NCI-H1694 treated with DMSO at 0.1 percent for 48 hours (cell line): Measurements from ENCODE around the gene FHL5.
"Not testable (repeated sequence)": the region's sequence is repeated elsewhere in the genome, so short reads cannot be mapped to it uniquely, and the experiment has no call there.

Source experiments
- DNase-seq: peaks from one replicate; lab custom pipeline; 2025; lab: John Stamatoyannopoulos, UW

The FHL5 gene, protein sequence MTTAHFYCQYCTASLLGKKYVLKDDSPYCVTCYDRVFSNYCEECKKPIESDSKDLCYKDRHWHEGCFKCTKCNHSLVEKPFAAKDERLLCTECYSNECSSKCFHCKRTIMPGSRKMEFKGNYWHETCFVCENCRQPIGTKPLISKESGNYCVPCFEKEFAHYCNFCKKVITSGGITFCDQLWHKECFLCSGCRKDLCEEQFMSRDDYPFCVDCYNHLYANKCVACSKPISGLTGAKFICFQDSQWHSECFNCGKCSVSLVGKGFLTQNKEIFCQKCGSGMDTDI

DNA sequence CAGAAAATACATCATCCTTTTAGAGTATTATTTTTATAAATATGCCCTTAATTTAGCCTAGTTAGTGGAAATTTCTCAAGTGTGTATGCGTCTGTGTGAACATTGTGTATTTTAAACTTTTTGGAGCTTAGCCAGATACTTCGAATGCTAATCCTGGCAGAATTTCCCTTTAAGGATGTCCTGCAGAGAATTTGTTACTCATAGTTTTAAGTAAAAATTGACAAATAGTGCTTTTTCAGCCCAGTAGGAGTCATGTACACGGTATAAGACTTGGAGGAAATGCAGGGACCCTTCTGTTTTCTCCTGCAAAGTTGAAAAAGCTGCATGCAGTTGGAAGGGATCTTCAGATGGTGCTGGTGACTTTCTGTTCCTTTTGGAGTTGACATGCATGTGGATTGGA lies at the start of gene FHL5:
Gene FHL5 (plus strand): TSS at position 243 of the 400 bp plus-strand sequence. CDS start 40,486 bp downstream, outside the sequence.
- no peak for DNase-seq

DNA sequence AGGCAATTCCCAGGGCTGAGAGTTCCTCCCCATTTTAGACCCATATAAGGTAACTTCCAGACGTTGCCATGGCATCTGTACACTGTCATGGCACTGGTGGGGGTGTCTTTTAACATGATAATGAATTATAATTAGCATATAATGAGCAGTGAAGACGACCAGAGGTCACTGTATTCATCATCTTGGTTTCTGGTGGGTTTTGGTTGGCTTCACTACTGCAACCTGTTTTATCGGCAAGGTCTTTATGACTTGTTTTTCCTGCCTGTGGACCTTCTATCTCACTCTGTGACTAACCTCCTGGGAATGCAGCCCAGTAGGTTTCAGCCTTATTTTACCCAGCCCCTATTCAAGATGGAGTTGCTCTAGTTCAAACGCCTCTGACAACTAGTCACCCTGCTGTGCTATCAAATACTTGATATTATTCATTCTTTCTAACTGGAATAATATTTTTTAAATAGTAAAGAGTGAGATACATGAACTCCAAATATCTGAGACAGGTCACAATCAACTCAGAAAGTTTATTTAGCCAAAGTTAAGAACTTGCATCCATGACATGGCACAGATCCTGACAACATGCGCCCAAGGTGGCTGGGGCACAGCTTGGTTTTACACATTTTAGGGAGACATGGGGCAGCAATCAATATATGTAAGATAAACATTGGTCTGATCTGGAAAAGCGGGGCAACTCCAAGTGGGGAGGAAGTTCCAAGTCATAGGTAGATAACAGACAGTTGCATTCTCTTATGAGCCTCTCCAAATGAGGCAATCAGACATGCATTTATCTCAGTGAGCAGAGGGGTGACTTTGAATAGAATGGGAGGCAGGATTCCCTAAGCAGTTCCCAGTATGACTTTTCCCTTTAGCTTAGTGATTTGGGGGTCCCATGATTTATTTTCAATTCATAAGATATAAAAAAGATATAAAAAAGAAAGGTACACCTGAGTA lies 42.5 kb upstream of the FHL5 start:
- DNase-seq, result no peak

DNA sequence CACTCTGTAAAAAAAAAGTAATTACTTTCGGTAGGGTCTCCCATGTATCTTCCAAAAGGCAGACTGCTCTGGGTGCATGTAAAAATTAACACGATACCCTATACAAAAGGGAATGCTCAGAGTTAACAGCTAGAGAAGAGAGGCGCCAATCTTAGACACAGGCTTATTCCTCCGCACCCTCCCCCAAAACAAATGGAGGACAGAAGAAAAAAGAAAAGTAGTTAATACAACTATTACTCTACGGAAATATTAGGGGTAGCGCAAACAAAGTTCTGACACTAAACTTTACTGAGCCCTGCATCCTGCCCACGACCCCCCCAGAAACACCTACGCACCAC lies 41.7 kb upstream of the FHL5 start:
- no peak for DNase-seq

DNA sequence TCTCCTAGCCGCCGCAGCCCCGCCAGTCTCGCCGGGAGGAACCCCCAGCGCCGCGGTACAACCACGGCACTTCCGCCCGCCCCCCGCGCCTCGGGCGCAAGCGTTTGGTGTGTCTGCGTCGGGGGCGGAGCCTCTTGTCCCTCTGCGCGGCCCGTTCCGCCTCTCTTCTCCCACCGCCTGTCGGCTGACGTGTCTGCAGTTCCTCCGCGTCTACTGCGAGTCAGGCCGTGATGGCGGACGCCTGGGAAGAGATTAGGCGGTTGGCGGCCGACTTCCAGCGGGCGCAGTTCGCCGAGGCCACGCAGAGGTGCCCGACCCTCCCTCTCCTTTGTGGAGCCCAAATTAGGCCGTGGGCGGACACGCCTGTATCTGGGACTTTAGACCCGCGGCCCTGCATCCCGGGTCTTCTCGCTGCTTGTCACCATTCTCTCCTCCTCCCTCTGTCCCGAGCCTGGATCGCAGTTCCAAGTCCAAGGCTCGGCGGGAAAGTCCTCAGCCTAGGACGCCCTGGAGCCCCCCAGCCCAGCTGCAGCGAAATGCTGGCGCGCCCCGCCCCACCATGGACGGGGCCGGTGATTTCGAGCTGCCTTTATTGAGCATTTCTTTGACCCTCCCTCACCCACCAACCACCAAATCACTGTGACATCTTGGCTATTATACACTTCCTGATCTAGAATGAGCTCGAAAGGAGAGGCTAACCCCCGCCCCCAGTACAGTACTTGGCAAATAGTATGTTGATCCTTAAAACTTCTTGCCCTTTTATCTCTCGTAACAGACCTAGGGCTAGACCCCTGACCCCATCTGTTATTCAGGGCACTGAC lies 41.1 kb upstream of the FHL5 start, which contains the start of gene UFL1:
Gene UFL1 (plus strand): TSS at position 163 of the 821 bp plus-strand sequence. CDS start 68 bp downstream, at position 231.
- peak; percentile 72 for DNase-seq

DNA sequence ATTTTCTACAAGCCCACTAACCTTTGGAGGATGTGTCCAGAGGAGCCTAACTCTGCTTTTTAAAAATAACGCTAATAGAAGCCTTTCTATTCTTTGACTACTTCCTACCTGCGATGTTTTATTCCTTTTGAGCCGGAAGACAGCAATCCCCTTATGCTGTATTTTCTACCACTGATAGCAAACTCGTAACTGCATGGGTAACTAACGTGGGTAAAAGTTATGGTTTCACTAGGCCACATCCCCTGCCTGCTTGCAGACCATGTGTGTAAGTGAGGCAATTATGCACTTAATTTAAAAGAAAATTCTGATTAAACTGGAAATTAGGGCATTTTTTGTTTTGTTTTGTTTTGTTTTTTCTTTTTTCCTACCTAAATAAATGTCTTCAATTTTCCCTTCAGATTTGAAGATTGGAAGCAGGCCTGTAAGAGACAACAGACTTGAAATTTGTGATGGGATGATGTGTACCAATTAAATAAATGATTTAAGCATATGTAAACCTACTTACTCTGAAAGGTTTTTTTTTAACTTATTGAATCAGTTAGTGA lies 40.4 kb upstream of the FHL5 start:
- no peak for DNase-seq

DNA sequence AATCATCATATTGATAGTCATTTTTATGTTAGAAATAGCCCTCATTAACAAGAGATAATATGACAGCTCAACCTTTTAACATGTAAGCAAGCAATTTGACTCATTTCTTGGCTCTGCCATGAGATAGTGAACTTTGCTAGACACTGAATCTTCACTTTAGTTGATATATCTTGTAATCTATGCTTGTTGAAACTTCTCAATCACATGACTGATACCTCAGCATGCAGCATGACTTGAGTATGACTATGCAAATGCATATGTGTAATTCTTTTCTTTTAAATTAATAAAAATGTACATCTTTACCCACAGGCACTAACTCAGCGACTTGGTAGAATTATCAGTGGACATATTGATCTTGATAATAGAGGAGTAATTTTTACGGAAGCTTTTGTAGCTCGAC lies 34.7 kb upstream of the FHL5 start:
- DNase-seq, result no peak

DNA sequence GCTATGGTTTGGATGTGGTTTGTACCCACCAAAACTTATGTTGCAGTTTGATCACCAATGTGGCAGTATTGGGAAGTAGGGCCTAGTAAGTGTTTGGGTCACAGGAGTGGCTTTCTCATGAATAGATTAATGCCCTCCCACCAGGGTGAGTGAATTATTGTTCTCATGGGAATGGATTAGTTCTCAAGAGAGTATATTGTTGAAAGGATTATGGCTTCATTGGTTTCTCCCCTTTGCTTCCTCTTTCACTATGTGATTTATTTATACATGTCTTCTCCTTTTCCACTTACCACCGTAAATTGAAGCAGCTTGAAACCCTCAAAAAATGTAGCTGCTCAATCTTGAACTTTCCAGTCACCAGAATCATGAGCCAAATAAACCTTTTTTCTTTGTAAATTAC lies 30.5 kb upstream of the FHL5 start:
- DNase-seq, result no peak

DNA sequence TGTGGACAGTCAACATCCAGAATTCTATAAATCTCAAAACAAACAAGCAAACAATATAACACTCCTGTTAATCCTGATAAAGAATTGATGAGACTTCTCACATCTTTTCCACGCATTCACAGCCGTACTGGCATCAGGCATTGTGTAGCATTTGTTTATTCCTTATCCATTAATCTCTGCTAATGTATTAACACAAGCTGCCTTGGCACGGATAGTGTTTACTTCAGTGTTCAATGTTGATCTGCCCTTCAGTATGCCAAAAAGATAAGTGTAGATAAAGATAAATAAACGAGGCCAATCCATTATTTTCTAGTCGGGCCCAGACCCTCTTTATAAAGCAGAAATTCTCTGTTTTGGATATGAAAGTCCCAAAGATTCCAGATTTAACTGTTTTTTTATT lies 25.2 kb upstream of the FHL5 start:
- DNase-seq, result no peak

DNA sequence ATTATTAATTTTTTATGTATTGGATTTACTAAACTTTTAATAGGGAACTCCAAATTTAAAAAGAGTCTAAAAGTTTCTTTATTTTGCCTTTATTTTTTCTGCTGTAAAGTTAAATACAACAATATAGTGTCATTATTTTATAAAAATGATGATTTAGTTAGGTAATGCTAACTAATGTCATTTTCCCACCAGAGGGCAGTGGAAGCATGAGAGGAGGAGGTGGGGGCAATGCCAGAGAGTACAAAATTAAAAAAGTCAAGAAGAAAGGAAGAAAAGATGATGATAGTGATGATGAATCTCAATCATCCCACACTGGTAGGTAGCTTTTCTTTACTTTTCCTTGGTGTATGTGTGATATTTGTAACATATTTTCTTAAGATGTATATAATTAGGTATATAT lies 20.2 kb upstream of the FHL5 start:
- DNase-seq, result peak; percentile 30

DNA sequence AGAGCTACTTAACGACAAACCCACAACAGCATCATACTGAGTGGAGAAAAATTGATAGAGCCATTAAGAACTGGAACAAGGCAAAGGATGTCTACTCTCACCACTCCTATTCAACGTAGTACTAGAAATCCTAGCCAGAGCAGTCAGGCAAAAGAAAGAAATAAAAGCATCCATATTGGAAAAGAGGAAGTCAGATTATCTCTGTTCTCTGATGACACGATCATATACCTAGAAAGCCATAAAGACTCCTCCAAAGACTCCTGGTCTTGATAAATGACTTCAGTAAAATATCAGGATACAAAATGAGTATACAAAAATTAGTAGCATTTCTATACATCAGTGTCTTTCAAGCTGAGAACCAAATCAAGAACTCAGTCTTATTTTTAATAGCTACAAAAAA lies 17.0 kb upstream of the FHL5 start:
- no peak for DNase-seq

DNA sequence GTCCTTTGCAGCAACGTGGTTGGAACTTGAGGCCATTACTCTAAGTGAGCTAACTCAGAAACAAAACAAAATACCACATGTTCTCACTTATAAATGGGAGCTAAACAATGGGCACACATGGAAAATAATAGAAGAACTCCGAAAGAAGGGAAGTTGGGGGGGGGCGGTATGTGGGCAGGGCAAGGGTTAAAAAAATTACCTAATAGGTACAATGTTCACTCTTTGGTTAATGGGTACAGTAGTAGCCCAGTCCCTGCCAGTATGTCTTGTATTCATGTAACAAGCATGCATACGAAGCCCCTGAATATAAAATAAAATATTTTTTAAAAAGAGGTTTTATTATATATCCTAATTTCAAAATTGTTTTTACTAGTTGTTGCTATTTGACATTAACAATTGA lies 15.3 kb upstream of the FHL5 start:
- DNase-seq, result no peak

DNA sequence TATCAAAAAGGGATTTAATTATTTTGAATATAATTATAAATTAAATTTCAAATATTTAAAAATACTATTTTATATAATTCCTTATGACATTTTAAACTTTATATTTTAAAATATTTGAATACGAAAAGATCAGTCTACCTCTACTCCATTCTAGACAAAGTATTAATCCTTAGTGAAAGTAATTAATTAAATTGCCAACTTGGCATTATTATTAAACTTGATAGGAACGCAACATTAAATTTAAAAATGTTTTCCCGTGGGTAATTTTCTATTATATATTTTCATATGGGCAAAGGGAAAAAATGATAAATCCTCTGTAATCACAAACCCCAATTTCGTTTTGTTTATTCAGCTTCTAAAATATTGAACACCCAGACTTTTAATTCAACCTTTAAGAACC lies 8.4 kb upstream of the FHL5 start:
- DNase-seq, result no peak

DNA sequence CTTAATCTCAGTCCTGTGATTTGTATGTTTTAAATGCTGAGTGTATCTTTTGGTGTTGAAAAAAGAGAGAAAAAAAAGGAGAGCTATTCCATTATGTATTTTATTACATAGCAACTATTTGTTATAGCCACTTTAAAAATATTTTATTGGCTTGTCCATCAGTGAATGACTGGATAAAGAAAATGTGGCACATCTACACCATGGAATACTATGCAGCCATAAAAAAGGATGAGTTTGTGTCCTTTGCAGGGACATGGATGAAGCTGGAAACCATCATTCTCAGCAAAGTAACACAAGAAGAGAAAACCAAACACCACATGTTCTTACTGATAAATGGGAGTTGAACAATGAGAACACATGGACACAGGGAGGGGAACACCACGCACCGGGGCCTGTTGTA lies 3.2 kb upstream of the FHL5 start:
- DNase-seq, result not testable (repeated sequence)

DNA sequence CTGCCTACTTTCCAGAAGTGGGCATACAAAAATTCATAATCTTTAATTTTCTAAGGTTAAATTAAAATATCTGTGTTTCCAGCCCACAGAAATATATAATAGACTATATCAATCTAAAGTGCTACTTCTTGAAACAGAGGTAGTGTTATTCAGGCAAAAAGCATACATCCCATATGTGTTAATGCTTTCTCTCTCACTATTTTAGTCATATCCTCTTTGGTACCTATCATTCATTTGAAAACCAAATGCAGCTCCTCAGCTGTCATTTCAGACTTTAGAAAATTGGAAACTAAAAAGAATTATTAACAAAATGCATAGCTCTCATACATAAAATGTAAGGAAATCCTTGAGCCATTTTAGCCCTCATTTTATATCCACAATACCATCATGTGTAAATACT lies 925 bp downstream of the FHL5 start:
- DNase-seq, result no peak

DNA sequence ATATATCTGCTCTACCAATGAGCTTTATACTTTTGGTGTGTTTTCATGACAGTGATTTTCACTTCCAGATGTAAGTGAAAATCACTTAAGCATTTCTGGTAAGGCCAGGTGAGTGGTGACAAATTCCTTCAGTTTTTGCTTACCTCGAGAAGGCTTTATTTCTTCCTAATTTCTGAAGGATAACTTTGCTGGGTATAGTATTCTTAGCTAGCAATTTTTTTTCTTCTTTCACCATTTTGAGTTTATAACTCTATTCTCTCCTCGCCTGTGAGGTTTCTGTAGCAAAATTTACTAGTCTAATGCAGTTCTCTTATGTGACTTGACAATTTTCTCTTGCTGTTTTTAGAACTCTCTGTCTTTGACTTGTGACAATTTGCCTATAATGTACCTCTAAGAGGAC lies 7.1 kb downstream of the FHL5 start:
- no peak for DNase-seq

DNA sequence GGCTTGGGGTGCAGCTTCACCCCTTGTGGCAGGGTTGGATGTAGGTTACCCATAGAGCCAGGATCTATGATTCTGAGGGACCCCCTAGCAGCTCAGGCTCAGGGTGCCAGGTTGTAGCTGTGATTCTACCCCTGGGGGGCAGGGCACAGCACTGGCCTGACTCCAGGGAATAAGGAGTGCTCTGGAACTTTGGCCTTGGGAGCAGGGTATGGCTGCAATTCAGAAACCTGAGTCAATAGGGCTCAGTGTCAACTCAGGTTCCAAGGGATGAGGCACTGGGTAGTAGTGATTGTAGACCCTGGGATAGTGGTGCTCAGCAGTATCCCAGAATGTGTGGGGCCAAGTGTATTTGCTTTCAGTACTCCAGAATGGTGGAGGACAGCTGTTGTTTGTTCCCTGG lies 8.6 kb downstream of the FHL5 start:
- DNase-seq, result no peak

DNA sequence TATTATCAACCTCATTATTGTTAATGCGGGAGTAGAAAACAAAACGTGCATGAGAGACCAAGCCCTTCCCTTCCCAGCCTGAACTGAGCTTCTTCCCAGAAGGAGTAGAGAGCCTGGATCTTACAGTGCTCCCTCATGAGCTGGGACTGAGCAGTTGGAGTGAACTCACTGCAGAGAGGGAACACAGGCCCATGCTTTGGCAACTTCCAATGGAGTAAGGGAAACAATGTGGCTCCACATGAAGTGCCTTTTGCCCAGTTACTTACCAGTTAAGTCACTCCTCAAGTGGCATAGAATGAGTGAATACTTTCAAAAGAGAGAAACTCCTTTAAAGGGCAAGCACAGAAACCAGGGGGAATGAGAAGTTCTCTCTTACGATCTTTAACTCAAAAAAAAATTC lies 12.4 kb downstream of the FHL5 start:
- DNase-seq, result no peak

DNA sequence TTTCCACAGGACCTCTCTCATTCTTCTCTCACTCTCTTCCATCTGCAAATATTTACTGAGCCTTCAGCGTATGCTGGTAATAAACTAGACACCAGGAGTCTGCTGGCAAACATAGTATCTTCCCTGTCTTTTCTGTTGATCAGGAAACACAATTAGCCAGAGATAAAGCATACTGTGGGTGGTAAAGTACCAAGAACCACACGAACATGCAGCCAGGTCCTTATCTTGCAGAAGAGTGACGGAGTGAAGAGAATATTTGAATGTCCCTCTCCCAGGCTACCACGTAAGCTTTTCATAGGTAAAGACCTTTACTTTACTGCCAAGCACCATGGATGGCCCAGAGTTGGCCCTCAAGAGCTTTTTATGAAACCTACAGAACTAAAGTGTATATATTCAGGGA lies 13.3 kb downstream of the FHL5 start:
- no peak for DNase-seq

DNA sequence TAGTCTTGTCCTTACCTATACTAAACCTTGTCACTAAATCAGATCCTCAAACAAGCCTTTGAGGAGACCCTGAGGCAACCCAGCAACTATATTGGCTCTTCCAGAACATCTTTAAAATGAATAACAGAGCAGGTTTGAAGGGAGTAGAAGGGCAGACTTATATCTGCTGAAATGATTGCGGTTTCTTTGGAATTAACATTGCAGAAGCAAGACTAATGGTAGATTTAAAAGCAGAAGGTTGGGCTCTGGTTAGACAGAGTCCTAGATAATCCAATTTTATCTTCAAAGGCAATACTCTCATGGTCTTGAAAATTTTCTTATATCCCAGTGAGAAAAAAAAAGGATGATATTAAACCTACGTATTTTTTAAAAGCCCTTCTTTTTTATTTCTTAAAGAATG lies 19.1 kb downstream of the FHL5 start:
- DNase-seq, result no peak

DNA sequence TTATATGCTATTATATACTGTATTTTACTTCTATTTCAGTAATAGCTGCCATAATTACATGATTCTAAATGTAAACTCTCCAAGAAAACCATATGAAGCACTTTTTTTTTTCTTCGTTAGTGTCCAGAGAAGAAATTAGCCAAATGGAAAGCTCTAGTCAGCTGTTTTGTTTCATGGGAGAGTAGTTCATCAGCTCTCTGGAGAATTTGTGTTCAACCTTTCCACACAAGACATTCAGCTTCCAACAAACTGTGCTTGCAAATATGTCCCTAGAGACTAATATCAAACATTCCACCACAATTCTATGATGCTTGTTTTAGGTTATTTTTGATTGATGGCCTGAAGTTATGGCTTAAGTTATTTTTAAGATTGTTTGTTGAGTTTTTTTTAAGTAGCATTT lies 19.5 kb downstream of the FHL5 start:
- DNase-seq, result no peak

DNA sequence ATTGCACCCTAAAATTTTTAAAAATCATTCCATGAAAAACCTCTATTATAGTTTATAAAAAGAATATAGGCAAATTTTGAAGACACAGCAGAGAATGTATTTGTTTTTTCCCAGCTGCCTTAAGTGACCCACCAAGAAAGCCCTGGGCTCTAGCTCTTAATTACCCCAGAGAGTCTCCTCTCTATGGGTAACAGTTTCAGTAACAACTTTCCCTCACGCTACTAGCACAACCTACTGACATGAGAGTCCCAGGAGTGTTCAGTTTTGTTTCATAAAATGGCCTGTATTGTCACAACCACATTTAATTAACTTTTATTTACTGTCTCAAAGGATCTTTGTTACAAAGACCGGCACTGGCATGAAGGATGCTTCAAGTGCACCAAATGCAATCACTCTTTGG lies 41.5 kb downstream of the FHL5 start:
- no peak for DNase-seq

DNA sequence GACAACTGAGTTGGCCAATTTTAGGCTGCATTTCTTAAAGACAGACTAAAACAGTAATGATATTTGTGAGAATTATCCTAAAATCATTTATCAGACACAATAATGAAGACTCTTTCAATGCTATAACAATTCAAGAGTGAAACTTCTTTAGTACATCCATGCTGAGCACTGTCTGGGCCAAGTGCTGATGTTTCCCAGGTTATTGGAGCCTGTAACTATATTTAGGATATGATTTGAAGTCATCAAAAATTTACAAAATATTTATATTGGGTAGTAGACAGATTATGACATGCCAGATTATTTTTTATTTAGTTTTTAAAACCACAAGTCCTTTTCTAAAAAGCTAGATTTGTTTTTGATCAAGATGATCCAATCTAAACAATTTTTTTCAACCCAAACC lies 45.1 kb downstream of the FHL5 start:
- DNase-seq, result no peak
